ENCODE results near the gene STAC. TPM values are rescaled to one million over a fixed set of nuclear protein-coding genes. Genes with fewer than 3 reads are reported as not detected.

Gene STAC
- total and polyA plus RNA-seq, 8 donors = 0.29 to 7.2 (median 0.61) TPM; not detected in 4

DNA sequence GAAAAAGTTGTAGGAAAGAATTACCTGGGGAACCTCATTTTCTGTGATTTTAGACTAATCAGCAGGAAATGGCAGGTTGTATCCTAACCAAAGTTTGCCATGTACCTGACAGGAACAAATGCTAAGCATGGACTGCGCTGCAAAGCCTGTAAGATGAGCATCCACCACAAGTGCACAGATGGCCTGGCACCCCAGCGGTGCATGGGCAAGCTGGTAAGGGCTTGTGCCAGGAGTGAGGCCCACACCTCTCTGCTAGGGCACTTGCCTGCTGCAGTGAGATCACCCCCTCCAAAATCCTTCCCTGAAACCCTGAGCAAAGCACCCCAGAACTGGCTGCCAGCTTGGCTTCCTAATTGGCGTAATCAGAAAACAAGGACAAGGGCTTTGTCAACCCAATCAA lies 102.6 kb downstream of the STAC start:
- TF ChIP-seq POLR2AphosphoS5 (IDR thresholded peaks at IDR 0.05) = no peak
- no peak for TF ChIP-seq EP300 (IDR thresholded peaks at IDR 0.05)
- TF ChIP-seq, protein P1, sequence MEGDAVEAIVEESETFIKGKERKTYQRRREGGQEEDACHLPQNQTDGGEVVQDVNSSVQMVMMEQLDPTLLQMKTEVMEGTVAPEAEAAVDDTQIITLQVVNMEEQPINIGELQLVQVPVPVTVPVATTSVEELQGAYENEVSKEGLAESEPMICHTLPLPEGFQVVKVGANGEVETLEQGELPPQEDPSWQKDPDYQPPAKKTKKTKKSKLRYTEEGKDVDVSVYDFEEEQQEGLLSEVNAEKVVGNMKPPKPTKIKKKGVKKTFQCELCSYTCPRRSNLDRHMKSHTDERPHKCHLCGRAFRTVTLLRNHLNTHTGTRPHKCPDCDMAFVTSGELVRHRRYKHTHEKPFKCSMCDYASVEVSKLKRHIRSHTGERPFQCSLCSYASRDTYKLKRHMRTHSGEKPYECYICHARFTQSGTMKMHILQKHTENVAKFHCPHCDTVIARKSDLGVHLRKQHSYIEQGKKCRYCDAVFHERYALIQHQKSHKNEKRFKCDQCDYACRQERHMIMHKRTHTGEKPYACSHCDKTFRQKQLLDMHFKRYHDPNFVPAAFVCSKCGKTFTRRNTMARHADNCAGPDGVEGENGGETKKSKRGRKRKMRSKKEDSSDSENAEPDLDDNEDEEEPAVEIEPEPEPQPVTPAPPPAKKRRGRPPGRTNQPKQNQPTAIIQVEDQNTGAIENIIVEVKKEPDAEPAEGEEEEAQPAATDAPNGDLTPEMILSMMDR (IDR thresholded peaks at IDR 0.05) = no peak
- no peak for TF ChIP-seq POLR2A (IDR thresholded peaks at IDR 0.05)
- Histone ChIP-seq H3K36me3 (no peaks in the 10 kb centered on the region), H3K27me3 (no peaks in the 10 kb centered on the region), H3K4me3 (no peak overlapping the region), H3K9me3 (peaks cover 0 to 9% (median 4%) of the 10 kb centered on the region in 4 donors), H3K4me1 (no peaks in the 10 kb centered on the region), H3K27ac (no peak overlapping the region)
- intact Hi-C loops (cut with DNase I; ENCODE audit: low total_unique reads) = no loop called here
- no peak for DNase-seq
- 88 to 92% (median 89%) methylated on average over 2 to 3 of the region's 3 CpGs for WGBS, 5 donors

DNA sequence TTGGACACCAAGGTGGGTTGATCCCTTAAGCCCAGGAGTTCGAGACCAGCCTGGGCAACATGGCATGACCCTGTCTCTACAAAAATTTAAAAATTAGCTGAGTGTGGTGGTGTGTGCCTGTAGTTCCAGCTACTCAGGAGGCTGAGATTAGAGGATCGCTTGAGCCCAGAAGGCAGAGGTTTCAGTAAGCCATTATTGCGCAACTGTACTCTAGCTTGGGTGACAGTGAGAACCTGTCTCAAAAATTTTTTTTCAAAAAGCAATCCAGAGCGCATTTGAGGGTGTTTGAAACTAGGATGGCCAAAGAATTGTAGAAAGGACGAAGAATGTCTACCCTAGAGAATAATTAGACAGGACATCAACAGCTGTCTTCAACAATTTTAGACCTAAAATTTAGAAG lies 103.4 kb downstream of the STAC start:
- DNase-seq = no peak
- H3K27ac ChIP-seq = no peak overlapping the region
- no peaks in the 10 kb centered on the region for H3K36me3 ChIP-seq
- peaks cover 0 to 6% (median 2%) of the 10 kb centered on the region in 4 donors for H3K9me3 ChIP-seq
- no peaks in the 10 kb centered on the region for H3K4me1 ChIP-seq
- no peak overlapping the region for H3K4me3 ChIP-seq
- intact Hi-C loops (cut with DNase I; ENCODE audit: low total_unique reads) = no loop called here
- no peaks in the 10 kb centered on the region for H3K27me3 ChIP-seq
- WGBS, 5 donors = 85 to 93% (median 90%) methylated on average over 5 of the region's 5 CpGs
- TF ChIP-seq EP300 (IDR thresholded peaks at IDR 0.05) = no peak
- TF ChIP-seq POLR2A (IDR thresholded peaks at IDR 0.05) = no peak
- TF ChIP-seq, protein P1 (IDR thresholded peaks at IDR 0.05) = no peak

DNA sequence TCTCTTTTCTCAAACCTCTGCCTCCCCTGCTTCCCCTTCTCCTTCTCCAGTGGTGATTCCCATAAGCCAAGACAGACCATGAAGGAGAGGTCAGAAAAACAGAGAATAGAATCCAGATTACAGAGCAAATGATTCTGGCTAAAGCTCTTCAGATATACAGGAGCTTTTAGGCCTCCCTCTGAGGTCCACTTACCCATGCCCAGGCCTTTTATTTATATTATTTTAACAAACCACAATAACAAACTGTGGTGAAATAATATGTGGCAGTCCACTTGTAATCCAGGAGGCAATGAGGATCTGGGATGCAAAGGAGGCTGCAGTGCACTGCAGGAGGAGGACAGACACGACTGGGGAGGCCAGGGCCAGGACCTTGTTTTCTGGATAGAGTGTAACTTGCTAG lies 104.1 kb downstream of the STAC start:
- intact Hi-C loops (cut with DNase I; ENCODE audit: low total_unique reads) = no loop called here
- H3K27me3 ChIP-seq = no peaks in the 10 kb centered on the region
- no peak overlapping the region for H3K27ac ChIP-seq
- H3K4me3 ChIP-seq = no peak overlapping the region
- no peaks in the 10 kb centered on the region for H3K9me3 ChIP-seq
- H3K36me3 ChIP-seq = no peaks in the 10 kb centered on the region
- no peaks in the 10 kb centered on the region for H3K4me1 ChIP-seq
- 42 to 68% (median 47%) methylated on average over 1 of the region's 1 CpG for WGBS, 5 donors
- DNase-seq = no peak
- TF ChIP-seq, protein P1 (IDR thresholded peaks at IDR 0.05) = no peak
- TF ChIP-seq EP300 (IDR thresholded peaks at IDR 0.05) (no peak), POLR2A (IDR thresholded peaks at IDR 0.05) (no peak)

DNA sequence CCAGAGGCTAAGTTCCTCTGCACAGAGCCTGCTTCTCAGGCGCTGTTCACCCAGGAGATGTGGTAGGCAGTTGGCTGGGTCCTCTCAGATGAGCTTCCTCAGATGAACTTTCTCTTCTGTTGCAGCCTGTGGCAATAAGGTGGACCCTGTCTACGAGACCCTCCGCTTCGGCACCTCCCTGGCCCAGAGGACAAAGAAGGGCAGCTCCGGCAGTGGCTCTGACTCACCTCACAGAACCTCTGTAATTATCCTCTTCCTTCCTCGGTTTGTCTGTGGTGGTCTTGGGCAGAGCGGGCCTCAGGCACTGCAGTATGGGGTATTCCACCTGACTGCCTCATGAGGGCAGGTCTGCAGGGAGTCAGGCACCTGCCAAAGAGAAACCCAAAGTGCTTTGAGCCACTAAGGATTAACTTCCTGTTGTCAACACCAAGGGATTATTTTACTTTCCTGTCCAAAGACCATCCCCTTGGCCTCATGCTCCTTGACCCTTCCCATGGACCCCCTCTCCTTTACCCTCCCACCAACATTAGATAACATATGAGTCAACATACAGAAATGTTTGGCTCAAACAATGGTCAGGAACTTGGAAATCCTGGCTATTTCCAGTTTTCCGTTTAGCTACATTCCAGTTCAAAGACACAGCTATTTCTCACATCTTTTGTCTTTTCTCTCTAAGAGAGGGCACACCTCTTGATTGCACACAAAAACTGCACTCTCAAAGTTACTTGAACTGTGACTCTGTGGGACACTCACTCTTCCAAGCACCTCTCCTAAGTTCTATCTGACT lies 105.9 kb downstream of the STAC start:
- 81 to 95% (median 86%) methylated on average over 8 of the region's 8 CpGs for WGBS, 5 donors
- H3K4me1 ChIP-seq = peaks cover 0 to under 1% (median 0%) of the 10 kb centered on the region in 4 donors
- no peak overlapping the region for H3K27ac ChIP-seq
- no peak overlapping the region for H3K4me3 ChIP-seq
- DNase-seq = no peak
- H3K27me3 ChIP-seq = peaks cover 0 to 3% (median 0%) of the 10 kb centered on the region in 3 donors
- TF ChIP-seq, protein P1 (IDR thresholded peaks at IDR 0.05) = no peak
- TF ChIP-seq POLR2AphosphoS5 (IDR thresholded peaks at IDR 0.05) (no peak), POLR2A (IDR thresholded peaks at IDR 0.05) (no peak), EP300 (IDR thresholded peaks at IDR 0.05) (no peak)
- H3K36me3 ChIP-seq = no peaks in the 10 kb centered on the region
- no peaks in the 10 kb centered on the region for H3K9me3 ChIP-seq
- intact Hi-C loops (cut with DNase I; ENCODE audit: low total_unique reads) = no loop called here

Measured in stomach (tissue), 9 donors.